Esophagus muscularis mucosa (tissue), 3 donors: ENCODE data around the gene LINGO4.

Experiments
- POLR2AphosphoS5 ChIP-seq, 2 donors: sonication (generic); formaldehyde crosslinking; IDR thresholded peaks; one replicate each; pipeline ENCODE4 v1.6.1; 2017; ENCODE audit warnings: antibody characterized with exemption in 2 of 2
- TF ChIP-seq, protein P1 (sequence below), 3 experiments: fragments of 200-600 bp in 2 of 3; fragments of 450-650 bp in 1 of 3; sonication (generic) in 2 of 3; IDR thresholded peaks; one replicate each; pipeline ENCODE4 v1.5.1; 2017 to 2019; ENCODE audit warnings: antibody characterized with exemption in 3 of 3, mild to moderate bottlenecking in 2 of 3, moderate library complexity in 1 of 3

DNA sequence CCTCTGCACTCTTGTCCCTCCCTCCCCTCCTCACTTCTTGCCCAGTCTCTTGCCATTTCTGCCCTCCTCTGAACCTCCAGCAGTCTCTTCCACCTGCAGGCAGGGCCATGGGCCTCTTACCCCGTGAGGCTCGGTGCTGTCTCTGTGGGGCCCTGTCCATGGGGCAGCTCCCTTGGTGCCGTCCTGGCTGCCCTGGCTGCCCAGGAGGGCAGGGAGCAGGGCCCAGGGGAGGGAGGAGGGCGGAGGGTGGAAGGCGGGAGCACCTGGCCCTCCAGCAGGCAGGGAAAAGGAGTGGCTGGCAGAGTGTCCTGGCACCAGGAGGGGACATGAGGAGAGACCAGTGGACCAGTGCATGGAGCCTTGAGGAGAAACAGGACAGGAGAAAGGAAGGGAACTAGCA lies 26.4 kb upstream of the LINGO4 start, which contains the start of gene RORC:
- TF ChIP-seq POLR2AphosphoS5 (IDR thresholded peaks at IDR 0.05): no peak
- TF ChIP-seq, protein P1, sequence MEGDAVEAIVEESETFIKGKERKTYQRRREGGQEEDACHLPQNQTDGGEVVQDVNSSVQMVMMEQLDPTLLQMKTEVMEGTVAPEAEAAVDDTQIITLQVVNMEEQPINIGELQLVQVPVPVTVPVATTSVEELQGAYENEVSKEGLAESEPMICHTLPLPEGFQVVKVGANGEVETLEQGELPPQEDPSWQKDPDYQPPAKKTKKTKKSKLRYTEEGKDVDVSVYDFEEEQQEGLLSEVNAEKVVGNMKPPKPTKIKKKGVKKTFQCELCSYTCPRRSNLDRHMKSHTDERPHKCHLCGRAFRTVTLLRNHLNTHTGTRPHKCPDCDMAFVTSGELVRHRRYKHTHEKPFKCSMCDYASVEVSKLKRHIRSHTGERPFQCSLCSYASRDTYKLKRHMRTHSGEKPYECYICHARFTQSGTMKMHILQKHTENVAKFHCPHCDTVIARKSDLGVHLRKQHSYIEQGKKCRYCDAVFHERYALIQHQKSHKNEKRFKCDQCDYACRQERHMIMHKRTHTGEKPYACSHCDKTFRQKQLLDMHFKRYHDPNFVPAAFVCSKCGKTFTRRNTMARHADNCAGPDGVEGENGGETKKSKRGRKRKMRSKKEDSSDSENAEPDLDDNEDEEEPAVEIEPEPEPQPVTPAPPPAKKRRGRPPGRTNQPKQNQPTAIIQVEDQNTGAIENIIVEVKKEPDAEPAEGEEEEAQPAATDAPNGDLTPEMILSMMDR (IDR thresholded peaks at IDR 0.05): no peak
